HPDE6-E6E7 (cell line): Measurements from ENCODE around the gene MANF.

Experiments used
- DNase-seq: peaks from one replicate; pipeline ENCODE4 v3.0.0; 2011; ENCODE audit warnings: missing footprints; ENCODE audit errors: extremely low spot score

The MANF gene

GRCh38 chr3:51390246-51391074, 5.4 kb downstream of the MANF start:
- DNase-seq = no peak

DNA sequence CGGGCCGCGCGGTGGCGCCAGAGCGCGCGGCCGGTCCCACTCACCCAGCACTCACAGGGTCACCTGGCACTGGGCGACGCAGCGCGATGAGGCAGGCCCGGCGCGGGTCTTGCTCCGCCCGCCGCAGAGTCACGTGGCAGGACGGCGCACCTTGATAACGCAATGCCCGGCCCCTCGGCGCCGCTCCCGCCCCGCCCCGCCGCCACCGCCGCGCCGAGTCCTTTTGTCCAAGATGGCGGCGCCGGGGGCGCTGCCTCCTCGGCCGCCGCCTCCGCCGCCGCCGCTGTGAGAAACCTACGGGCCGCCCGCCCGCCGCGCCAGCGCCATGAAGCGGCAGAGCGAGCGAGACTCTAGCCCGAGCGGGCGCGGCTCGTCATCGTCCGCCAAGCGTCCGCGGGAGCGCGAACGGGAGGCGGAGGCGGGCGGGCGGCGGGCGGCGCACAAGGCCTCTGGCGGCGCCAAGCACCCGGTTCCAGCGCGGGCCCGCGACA, 6.0 kb downstream of the MANF start, which contains the start of gene RBM15B:
Gene RBM15B (plus strand): TSS at position 211 of the 491 bp plus-strand sequence. CDS start 115 bp downstream, at position 326.
- DNase-seq = peak; percentile 57

GRCh38 chr3:51391566-51392354, 6.7 kb downstream of the MANF start:
- DNase-seq = no peak

DNA sequence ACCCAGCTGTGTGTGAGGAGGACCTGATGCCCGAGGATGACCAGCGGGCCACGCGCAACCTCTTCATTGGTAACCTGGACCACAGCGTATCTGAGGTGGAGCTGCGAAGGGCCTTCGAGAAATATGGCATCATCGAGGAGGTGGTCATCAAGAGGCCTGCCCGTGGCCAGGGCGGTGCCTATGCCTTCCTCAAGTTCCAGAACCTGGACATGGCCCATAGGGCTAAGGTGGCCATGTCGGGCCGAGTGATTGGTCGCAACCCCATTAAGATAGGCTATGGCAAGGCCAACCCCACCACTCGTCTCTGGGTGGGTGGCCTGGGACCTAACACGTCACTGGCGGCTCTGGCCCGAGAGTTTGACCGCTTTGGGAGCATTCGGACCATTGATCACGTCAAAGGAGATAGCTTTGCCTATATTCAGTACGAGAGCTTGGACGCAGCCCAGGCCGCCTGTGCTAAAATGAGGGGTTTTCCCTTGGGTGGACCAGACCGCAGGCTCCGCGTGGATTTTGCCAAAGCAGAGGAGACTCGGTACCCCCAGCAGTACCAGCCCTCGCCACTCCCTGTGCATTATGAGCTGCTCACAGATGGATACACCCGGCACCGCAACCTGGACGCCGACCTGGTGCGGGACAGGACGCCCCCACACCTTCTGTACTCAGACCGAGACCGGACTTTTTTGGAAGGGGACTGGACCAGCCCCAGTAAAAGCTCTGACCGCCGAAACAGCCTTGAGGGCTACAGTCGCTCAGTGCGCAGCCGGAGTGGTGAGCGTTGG, 7.5 kb downstream of the MANF start:
- DNase-seq = no peak

- no peak for DNase-seq
These were observed 8.0 kb downstream of the MANF start for GRCh38 chr3:51393134-51393495.

- no peak for DNase-seq
These were observed 8.5 kb downstream of the MANF start for GRCh38 chr3:51393564-51393963.

GRCh38 chr3:51394541-51394940, 9.4 kb downstream of the MANF start:
- DNase-seq = no peak

DNA sequence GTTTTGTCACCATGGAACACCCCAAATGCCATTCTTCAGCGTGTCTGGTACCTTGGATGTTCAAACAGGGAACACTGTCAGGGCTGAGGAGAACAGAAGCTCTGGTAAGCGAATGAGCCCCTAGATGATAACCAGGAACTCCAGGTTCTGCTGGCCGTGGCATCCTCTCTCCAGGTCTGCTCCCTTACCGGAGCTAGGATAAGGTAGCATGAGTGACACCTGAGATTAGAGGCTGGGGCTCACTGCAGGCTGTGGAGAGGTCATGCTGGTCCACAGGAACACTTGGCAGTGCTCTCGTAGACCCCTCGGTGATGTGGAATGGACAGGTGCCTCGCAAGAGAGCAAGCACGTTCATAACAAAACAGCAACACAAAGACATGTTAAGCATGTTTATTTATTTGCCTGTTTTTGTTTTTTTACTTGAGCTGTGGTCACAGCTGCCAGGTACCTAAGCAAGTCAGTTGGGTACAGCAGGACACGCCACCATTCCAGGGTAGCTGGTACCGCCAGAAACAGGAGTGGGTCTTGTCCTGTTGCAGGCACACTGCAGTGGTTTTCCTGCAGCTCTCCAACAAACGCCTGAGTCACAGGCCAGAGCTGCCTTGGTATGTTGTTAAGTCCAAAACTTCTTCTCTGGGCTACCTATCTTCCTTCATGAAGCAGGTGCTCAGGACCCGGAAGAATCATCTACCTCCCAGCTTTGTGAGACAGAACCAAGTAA, 10.6 kb downstream of the MANF start:
- no peak for DNase-seq

GRCh38 chr3:51396401-51396800, 11.3 kb downstream of the MANF start:
- no peak for DNase-seq

GRCh38 chr3:51397392-51397791, 12.3 kb downstream of the MANF start:
- no peak for DNase-seq

- DNase-seq = no peak
These were observed 13.7 kb downstream of the MANF start for GRCh38 chr3:51398595-51399310.

DNA sequence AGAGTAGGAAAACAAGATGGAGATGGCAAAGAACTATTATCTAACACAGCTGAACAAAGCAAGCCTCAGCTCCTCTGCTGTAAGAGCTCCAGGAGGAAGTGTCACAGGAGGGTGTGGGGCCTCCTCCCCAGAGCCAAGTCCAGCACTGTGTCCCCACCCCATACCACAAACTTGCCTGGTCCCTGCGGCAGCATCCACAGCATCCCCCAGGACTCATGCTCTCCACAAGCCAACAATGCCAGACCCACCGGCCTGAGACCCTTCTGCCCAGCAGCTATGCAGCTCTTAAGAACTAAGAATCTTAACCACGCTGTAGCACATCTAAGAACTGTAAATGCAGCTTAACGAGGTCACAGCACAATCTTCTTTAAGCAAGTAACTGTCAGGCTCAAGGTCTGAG, 15.1 kb downstream of the MANF start:
- no peak for DNase-seq

GRCh38 chr3:51401735-51402134, 16.6 kb downstream of the MANF start:
- DNase-seq = no peak

- DNase-seq = no peak
These were observed 18.6 kb downstream of the MANF start for GRCh38 chr3:51403675-51404074.

- DNase-seq = no peak
These were observed 22.9 kb downstream of the MANF start for GRCh38 chr3:51408021-51408420.

GRCh38 chr3:51408813-51409212, 23.7 kb downstream of the MANF start:
- no peak for DNase-seq

DNA sequence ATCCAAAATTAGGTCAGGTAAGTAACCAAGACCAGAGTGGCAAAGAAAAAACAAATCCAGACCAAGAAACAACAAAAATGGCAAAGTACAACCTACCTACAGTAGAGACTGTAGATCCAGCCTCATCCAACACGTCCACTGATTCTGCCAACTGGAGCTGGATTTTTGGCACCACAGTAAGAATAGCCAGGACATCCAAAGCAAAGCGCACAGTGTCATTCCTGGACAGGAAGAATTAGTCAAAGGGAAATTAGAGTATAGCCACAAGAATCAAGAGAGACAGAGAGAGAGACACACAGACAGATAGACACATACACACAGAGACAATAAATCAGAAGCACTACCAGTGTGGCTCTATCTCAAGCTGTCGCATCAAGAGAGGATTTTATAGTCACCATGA, 37.1 kb downstream of the MANF start:
- no peak for DNase-seq

DNA sequence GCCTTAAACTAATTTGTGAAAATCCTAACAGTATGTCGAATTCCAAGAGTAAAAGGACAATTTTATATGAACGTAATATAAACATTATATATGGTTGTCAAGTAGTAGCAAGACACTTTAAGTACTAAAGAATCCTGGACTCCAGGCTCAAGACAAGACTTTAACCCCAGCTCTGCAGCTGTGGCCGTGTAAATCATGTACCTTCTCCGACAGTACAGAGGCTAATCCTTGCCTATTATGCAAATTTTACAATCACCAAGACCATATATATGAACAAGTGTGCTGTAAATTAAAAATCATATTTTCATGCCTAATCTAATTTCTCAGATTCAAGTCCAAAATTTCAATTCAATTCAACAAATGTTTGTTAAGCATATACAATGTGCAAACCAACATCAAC, 41.8 kb downstream of the MANF start:
- no peak for DNase-seq

- DNase-seq = no peak
These were observed 44.0 kb downstream of the MANF start for GRCh38 chr3:51429138-51429537.

GRCh38 chr3:51434110-51434509, 49.0 kb downstream of the MANF start:
- no peak for DNase-seq
